Thoracic aorta (tissue), 2 donors: ENCODE measurements around the gene HRAS. TPM values are rescaled to one million over a fixed set of nuclear protein-coding genes. Genes with fewer than 3 reads are reported as not detected.

Experiments used
- ATAC-seq: fragments of 150-250 bp; one replicate; pipeline ENCODE4 v1.8.0; 2017; ENCODE audit warnings: low read depth; ENCODE audit not compliant: insufficient number of reproducible peaks, low FRiP score
- DNase-seq: peaks from one replicate; pipeline ENCODE4 v3.0.0-alpha.2; 2020; ENCODE audit warnings: low spot score
- H3K27ac ChIP-seq, 2 donors: fragments of 200-600 bp; sonication (generic); 1 replicate in 1 of 2; 2 replicates in 1 of 2; pipeline ENCODE4 v1.5.1; 2016; ENCODE audit warnings: mild to moderate bottlenecking in 2 of 2, moderate library complexity in 2 of 2
- H3K27me3 ChIP-seq: fragments of 200-600 bp; sonication (generic); replicated peaks from 2 replicates; pipeline ENCODE4 v1.6.0; 2016; ENCODE audit warnings: mild to moderate bottlenecking; ENCODE audit not compliant: insufficient read depth
- H3K36me3 ChIP-seq: fragments of 200-600 bp; sonication (generic); one replicate; pipeline ENCODE4 v1.5.1; 2016
- H3K4me1 ChIP-seq, 2 donors: fragments of 200-600 bp; sonication (generic); 1 replicate in 1 of 2; 2 replicates in 1 of 2; pipeline versions ENCODE4 v1.5.1 to v1.6.0; 2016; ENCODE audit warnings: low read depth in 2 of 2, mild to moderate bottlenecking in 1 of 2; ENCODE audit not compliant: control insufficient read depth in 1 of 2
- H3K4me3 ChIP-seq: fragments of 200-600 bp; sonication (generic); 2 replicates; pipeline ENCODE4 v1.5.1; 2016; ENCODE audit warnings: mild to moderate bottlenecking
- H3K9me3 ChIP-seq: fragments of 200-600 bp; sonication (generic); 2 replicates; pipeline ENCODE4 v1.5.1; 2016
- total RNA-seq, 2 donors: library from RNA; depleted of rRNA; stranded (reverse); fragments of >200 nt; gene quantifications; one replicate each; pipeline versions ENCODE4 v1.1.0 to v1.2.3, GENCODE V29; 2016
- TF ChIP-seq, protein P1 (sequence below): fragments of 200-600 bp; sonication (generic); IDR thresholded peaks from one replicate; pipeline ENCODE4 v1.5.1; 2019; ENCODE audit warnings: antibody characterized with exemption

The HRAS gene
- total RNA-seq, 2 donors from 2014 or later = 17.7 to 32.4 TPM

- Histone ChIP-seq H3K27ac (no peak overlapping the region), H3K9me3 (no peaks in the 10 kb centered on the region), H3K4me1 (no peaks in the 10 kb centered on the region), H3K36me3 (no peaks in the 10 kb centered on the region), H3K27me3 (no peaks in the 10 kb centered on the region), H3K4me3 (no peak overlapping the region)
- TF ChIP-seq, protein P1, sequence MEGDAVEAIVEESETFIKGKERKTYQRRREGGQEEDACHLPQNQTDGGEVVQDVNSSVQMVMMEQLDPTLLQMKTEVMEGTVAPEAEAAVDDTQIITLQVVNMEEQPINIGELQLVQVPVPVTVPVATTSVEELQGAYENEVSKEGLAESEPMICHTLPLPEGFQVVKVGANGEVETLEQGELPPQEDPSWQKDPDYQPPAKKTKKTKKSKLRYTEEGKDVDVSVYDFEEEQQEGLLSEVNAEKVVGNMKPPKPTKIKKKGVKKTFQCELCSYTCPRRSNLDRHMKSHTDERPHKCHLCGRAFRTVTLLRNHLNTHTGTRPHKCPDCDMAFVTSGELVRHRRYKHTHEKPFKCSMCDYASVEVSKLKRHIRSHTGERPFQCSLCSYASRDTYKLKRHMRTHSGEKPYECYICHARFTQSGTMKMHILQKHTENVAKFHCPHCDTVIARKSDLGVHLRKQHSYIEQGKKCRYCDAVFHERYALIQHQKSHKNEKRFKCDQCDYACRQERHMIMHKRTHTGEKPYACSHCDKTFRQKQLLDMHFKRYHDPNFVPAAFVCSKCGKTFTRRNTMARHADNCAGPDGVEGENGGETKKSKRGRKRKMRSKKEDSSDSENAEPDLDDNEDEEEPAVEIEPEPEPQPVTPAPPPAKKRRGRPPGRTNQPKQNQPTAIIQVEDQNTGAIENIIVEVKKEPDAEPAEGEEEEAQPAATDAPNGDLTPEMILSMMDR = no peak
- DNase-seq = no peak
- ATAC-seq = no peak
These were observed 47.3 kb downstream of the HRAS start for GRCh38 chr11:488062-488461.

DNA sequence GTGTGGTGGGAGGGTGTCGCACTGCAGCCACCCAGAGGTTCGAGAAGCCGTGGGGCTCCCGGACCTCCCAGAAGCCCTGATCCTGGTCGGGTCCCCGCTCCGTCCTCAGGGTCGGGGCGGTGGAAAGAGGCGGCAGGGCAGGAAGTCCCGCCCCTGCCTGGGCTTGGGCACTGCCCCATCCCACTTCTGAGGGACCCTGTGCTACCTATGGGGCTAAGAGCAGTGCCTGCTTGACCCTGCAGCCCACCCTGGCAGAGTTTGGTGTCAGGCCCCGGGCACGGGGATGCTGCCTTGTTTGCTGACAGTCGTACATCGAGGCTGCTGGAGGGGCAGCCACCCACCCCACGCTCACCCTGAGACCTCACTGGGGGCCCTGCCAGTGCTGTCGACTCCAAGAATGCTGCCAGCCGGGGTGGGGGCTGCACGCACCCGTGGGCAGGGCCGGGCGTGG is 47.8 kb downstream of the HRAS start:
- Histone ChIP-seq H3K4me3 (no peak overlapping the region), H3K27me3 (no peaks in the 10 kb centered on the region), H3K36me3 (no peaks in the 10 kb centered on the region), H3K4me1 (no peaks in the 10 kb centered on the region), H3K9me3 (no peaks in the 10 kb centered on the region), H3K27ac (no peak overlapping the region)
- no peak for DNase-seq
- TF ChIP-seq, protein P1 = no peak
- ATAC-seq = no peak

DNA sequence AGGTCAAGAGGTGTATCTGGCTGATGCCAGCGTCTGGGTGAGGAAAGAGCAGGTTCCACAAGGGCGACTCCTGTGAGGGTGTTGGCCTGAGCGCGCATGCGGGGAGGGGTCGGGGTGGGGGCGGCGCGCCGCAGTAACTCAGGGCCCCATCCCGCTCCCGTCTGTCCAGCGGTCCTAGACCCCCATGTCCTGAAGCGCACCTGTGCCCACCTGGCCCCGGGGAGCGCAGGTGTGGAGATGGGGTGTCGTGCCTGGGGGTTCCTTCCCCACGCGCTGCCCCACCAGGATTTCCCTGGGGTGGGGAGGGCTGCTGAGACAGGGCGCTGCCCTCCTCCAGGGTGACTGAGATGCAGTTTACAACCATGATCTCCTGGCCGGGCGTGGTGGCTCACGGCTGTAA is 49.2 kb downstream of the HRAS start:
- H3K4me1 ChIP-seq = no peaks in the 10 kb centered on the region
- H3K27me3 ChIP-seq = no peaks in the 10 kb centered on the region
- no peak overlapping the region for H3K27ac ChIP-seq
- TF ChIP-seq, protein P1 = no peak
- no peaks in the 10 kb centered on the region for H3K9me3 ChIP-seq
- no peak for ATAC-seq
- H3K36me3 ChIP-seq = no peaks in the 10 kb centered on the region
- no peak overlapping the region for H3K4me3 ChIP-seq
- DNase-seq = no peak

DNA sequence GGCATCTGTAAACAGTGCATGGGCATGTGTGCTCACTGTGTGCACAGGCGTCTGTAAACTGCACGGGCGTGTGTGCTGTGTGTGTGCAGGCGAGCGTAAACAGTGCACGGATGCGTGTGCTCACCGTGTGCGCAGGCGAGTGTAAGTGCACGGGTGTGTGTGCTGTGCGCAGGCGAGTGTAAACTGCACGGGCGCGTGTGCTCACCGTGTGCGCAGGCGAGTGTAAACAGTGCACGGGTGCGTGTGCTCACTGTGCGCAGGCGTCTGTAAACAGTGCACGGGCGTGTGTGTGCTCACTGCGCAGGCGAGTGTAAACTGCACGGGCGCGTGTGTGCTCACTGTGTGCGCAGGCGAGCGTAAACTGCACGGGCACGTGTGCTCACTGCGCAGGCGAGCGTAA is 50.8 kb downstream of the HRAS start:
- H3K27me3 ChIP-seq = no peaks in the 10 kb centered on the region
- no peak overlapping the region for H3K4me3 ChIP-seq
- no peak for ATAC-seq
- no peak overlapping the region for H3K27ac ChIP-seq
- H3K4me1 ChIP-seq = no peaks in the 10 kb centered on the region
- DNase-seq = no peak
- TF ChIP-seq, protein P1 = no peak
- no peaks in the 10 kb centered on the region for H3K36me3 ChIP-seq
- no peaks in the 10 kb centered on the region for H3K9me3 ChIP-seq

Other genes with a start within 250 kb of the HRAS start
- gene PGGHG, start 246.4 kb downstream of the HRAS start, total RNA-seq = 10 to 100 TPM; 54.2 to 68.8 TPM
- not detected for gene IFITM5, start 236.1 kb downstream of the HRAS start, total RNA-seq
- 100 to 1,000 TPM; 275 to 477 TPM for gene IFITM2, start 227.8 kb downstream of the HRAS start, total RNA-seq
- 100 to 1,000 TPM; 182 to 220 TPM for gene IFITM1, start 221.5 kb downstream of the HRAS start, total RNA-seq
- 100 to 1,000 TPM; 275 to 514 TPM for gene IFITM3, start 214.7 kb downstream of the HRAS start, total RNA-seq
- gene B4GALNT4, start 166.1 kb downstream of the HRAS start, total RNA-seq = 1 to 10 TPM in 1 of 2 donors, under 1 TPM in 1; 0.78 to 3.7 TPM
- gene PKP3, start 141.4 kb downstream of the HRAS start, total RNA-seq = 1 to 10 TPM; 2.0 to 5.9 TPM
- 10 to 100 TPM; 24.9 to 36.8 TPM for gene SIGIRR, start 120.6 kb downstream of the HRAS start, total RNA-seq
- gene ANO9, start 93.6 kb downstream of the HRAS start, total RNA-seq = 1 to 10 TPM in 1 of 2 donors, under 1 TPM in 1; 0.68 to 2.7 TPM
- 10 to 100 TPM; 34.0 to 34.7 TPM for gene PTDSS2, start 85.3 kb downstream of the HRAS start, total RNA-seq
- gene RNH1, start 28.3 kb downstream of the HRAS start, total RNA-seq = 100 to 1,000 TPM; 224 to 355 TPM
- gene LRRC56, start 2.0 kb upstream of the HRAS start, total RNA-seq = under 1 TPM in 1 of 2 donors, not detected in 1; 0.41 TPM
- gene LMNTD2, start 25.2 kb upstream of the HRAS start, total RNA-seq = 1 to 10 TPM; 1.1 to 2.7 TPM
- gene RASSF7, start 25.4 kb upstream of the HRAS start, total RNA-seq = 10 to 100 TPM in 1 of 2 donors, 1 to 10 TPM in 1; 7.3 to 20.6 TPM
- gene PHRF1, start 40.9 kb upstream of the HRAS start, total RNA-seq = 10 to 100 TPM; 31.3 to 39.6 TPM
- gene IRF7, start 80.4 kb upstream of the HRAS start, total RNA-seq = 10 to 100 TPM; 33.8 to 45.4 TPM
- gene CDHR5, start 89.4 kb upstream of the HRAS start, total RNA-seq = not detected
- gene SCT, start 91.6 kb upstream of the HRAS start, total RNA-seq = not detected
- under 1 TPM in 1 of 2 donors, not detected in 1; 0.27 TPM for gene DRD4, start 101.7 kb upstream of the HRAS start, total RNA-seq
- gene DEAF1, start 159.6 kb upstream of the HRAS start, total RNA-seq = 10 to 100 TPM; 22.1 to 67.0 TPM
- gene TMEM80, start 160.2 kb upstream of the HRAS start, total RNA-seq = 10 to 100 TPM; 22.4 to 22.5 TPM
- 10 to 100 TPM; 39.6 to 75.9 TPM for gene EPS8L2, start 170.7 kb upstream of the HRAS start, total RNA-seq
- gene TALDO1, start 211.9 kb upstream of the HRAS start, total RNA-seq = 100 to 1,000 TPM; 132 to 232 TPM
- 10 to 100 TPM; 32.5 to 48.7 TPM for gene GATD1, start 241.9 kb upstream of the HRAS start, total RNA-seq